ENCODE measurements around the gene IPPK.
A peak's percentile ranks its signal among the peaks of the same experiment; 100 is the strongest.

The IPPK gene

GRCh38 chr9:92658176-92658575, 11.8 kb downstream of the IPPK start:
- DNase-seq (ENCODE audit: insufficient read length, low spot score) (no peak), FAIRE-seq (no peak)

GRCh38 chr9:92657296-92658094, 12.4 kb downstream of the IPPK start:
- FAIRE-seq (no peak), DNase-seq (ENCODE audit: insufficient read length, low spot score) (no peak)

GRCh38 chr9:92656537-92656925, 13.4 kb downstream of the IPPK start:
- no peak for DNase-seq (ENCODE audit: insufficient read length, low spot score)
- FAIRE-seq = no peak

DNA sequence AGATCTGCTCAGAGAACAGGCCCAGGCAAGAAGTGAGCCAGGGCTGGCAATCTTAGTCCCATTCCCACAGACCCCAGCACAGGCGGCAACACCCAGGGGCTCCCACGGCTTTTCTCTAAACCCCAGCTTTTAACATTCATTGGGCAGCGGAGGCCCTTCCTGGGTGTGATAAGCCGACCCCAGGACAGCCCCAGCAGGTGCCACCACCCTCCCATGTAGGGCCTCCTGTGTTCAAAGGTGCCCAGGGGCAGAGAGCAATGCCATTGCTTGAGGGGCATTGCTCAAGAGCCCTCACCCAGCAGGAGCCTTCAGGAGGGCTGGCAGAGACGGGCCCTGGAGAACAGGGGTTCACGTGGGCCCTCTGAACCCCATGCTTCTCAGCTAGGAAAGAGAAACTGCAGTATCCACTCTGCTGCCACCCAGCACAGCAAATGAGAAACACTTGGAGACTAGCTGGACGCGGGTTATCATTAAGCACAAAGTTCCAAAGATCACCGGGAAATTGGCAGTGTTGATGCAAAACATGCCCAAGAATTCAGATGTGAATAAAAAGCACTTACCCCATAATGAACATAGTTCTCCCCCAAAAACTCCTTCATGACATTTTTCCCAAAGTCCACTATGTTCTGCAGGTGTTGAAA, 13.9 kb downstream of the IPPK start:
- no peak for DNase-seq (ENCODE audit: insufficient read length, low spot score)
- FAIRE-seq = no peak

GRCh38 chr9:92655366-92655765, 14.6 kb downstream of the IPPK start:
- DNase-seq (ENCODE audit: insufficient read length, low spot score) (no peak), FAIRE-seq (no peak)

DNA sequence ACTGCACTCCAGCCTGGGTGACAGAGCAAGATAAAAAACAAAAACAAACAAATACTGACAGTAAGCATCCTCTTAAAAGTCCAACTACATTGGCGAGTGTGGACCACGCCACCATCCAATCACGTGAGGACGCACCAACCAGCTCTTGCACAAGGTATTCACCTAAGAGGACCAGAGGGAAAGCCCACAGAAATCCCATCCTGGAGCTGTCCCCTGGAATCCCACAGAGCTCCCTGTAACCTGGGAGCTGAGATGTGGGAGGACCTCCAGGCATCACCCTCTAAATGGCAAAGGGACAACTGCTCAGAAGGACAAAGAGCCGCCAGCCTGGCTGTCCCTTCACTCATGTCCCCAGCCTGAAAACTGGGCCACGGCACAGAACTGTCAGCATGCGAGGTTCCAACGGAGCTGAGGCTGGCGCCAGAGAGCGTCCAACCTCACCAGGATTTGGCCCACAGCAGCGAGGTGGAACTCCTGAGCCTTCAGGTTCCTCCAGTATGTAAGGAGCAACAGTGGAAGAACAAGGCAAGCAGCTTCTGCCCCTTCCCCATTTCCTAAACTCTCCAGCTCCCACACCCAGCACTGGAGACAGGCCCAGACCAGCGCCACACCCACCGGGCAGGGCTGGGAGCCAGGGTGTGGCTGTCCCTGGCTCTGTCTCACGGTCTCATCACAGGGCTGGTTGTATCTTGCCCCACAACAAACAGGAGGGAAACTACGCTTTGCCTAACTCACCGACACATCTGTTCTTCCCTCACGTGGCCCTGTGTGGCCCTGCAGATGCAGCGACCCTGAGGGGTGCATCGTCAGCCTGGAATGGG, 15.2 kb downstream of the IPPK start:
- FAIRE-seq (peak; percentile 44), DNase-seq (ENCODE audit: insufficient read length, low spot score) (no peak)

- DNase-seq (ENCODE audit: insufficient read length, low spot score) = no peak
- FAIRE-seq = no peak
Measured at GRCh38 chr9:92652461-92652860, 17.5 kb downstream of the IPPK start.

DNA sequence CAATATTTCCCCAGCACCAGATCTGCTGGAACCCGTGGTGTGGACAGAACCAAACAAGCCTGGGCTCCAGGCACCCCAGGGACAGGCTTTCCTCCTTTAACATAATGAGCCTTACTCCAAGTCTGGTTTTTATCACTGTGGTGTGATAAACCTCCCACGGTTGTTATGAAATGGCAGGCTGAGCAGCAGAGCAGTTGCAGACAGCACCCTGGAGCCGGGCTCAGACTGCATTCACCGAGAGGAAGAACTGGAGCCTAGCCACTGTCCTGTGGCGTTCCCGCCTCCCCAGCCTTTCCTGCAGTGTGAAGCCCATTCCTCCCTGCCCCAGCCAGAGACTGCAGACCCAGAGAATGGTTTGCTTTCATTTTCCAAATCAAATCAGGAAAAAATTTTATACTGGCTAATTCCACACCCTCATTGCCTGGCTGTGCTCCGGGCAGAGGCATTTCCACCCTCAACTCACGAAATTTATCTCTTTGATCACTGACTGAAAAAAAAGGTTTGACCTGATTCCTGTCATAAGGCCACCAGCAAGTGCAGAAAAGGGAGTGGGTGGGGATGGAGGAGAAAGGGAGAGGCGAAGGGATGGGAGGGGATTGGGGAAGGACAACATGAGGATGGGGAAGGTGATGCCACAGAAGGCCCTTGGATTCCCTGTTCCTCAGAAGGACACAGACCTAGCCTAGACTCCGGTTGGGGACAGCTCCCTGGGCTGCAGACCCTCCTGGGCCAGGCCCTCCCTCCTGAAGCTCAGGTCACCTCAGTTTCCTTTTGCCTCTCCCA, 18.9 kb downstream of the IPPK start:
- FAIRE-seq = no peak
- DNase-seq (ENCODE audit: insufficient read length, low spot score) = no peak

DNA sequence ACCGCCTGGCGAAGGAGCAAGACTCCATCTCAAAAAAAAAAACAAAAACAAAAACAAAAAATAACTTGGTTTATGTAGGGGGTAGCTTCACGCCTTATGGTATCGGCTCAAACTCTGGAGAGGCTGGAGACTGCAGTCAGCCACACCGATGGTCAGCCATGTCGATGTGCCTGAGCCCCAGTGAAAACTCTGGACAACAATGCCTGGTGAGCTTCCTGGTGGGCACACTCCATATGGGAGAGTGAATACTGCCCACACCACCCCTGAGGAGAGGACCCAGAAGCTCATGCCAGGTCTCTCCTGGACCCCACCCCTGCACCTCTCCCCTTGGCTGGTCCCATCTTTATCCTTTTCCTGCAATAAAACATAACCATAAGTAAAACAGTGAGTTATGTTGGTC, 19.6 kb downstream of the IPPK start:
- DNase-seq (ENCODE audit: insufficient read length, low spot score) (no peak), FAIRE-seq (no peak)

DNA sequence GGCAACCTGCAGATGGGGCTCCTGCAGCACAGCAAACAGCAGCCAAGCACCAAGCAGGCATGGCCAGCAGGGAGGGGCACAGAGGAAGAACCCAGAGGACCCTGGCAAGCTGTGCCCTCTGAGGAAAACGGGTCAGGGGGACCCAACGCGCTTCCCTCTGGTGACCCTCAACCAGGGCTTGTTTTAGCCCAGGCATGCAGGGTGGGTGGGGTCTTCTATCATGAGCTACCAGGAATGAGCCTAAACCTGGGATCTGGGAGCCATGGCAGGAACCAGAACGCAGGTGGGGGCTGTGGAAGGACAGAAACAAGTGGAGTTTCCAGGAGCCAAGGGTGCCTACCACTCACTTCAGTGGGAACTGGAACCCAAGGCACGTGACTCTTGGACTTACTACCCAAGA, 20.9 kb downstream of the IPPK start:
- FAIRE-seq = no peak
- DNase-seq (ENCODE audit: insufficient read length, low spot score) = no peak

GRCh38 chr9:92648474-92648971, 21.4 kb downstream of the IPPK start:
- no peak for FAIRE-seq
- DNase-seq (ENCODE audit: insufficient read length, low spot score) = no peak

DNA sequence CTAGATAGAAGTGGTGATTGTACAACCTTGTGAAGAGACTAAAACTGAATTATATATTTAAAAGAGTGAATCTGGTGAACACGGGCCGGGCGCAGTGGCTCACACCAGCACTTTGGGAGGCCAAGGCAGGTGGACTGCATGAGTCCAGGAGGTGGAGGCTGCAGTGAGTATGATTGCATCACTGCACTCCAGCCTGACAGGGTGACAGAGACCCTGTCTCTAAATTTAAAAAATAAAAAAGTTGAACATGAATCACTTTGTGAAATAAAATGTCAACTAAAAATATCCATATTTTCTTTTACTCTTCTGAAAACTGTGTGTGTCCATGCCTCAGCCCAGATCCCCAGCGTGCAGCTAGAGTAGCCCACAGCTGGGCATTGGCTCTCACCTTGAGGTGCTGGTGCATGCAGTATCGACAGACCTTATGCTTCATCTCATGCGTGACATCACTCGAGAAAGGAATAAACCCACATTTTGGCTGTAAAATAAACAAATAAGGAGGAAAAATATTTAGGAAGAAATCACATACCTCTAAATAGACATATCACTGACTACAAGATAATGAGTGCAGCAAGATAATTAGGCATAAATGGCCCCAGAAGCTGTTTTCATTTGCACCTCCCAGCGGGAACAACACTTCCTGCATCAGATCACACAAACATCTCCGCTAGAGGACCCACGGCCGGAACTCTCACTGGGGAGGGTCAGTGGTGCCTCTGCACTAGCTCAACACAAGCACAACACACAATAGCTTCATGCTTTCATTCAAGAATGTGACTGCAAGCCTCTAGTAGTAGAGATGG, 22.1 kb downstream of the IPPK start:
- DNase-seq (ENCODE audit: insufficient read length, low spot score) = no peak
- FAIRE-seq = no peak

GRCh38 chr9:92645041-92645440, 24.9 kb downstream of the IPPK start:
- FAIRE-seq = no peak

GRCh38 chr9:92644278-92644677, 25.7 kb downstream of the IPPK start:
- no peak for FAIRE-seq

More at GRCh38 chr9:92645041-92645440, 24.9 kb downstream of the IPPK start:
- no peak for DNase-seq (ENCODE audit: insufficient read length, low spot score)

DNA sequence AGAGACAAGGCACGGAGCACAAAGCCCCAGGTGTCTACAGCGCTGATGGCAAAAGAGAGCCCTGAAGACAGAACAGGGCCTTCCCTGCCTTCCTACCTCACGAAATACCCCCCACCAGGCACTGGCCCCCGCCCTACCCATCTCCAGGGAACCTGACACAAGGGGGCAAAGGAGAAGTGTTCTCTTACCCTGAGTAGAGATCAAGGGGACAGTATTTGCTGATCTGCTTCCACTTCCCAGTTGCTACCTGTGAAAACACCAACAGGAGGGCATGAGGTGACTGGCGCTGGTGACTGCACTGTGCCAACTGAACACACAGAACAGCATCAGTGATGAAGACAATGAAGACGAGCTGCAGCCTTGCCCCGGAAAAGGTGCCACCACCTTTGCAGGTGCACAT, 27.4 kb downstream of the IPPK start:
- DNase-seq (ENCODE audit: insufficient read length, low spot score) (no peak), FAIRE-seq (no peak)

More at GRCh38 chr9:92644278-92644677, 25.7 kb downstream of the IPPK start:
- no peak for DNase-seq (ENCODE audit: insufficient read length, low spot score)

DNA sequence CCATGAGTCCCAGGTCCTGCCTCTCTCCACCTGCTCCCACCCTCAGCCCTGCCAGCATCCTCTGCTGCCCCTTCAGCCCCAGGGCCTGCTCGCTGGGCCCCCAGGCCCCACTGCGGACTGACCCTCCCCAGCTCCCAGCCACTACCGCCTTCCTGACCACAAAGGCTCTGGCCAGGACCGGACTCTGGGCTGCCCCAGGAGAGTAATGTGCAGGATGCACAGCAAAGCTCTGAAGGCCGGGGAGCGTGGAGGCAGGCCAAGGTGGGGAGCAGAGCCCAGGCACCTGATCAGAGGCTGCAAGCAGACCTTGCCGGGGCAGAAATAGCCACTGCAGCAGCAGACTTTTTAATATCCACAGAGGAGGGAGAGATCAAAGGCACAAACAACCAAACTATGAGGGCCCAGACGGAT, 27.9 kb downstream of the IPPK start:
- DNase-seq (ENCODE audit: insufficient read length, low spot score) (no peak), FAIRE-seq (no peak)

DNA sequence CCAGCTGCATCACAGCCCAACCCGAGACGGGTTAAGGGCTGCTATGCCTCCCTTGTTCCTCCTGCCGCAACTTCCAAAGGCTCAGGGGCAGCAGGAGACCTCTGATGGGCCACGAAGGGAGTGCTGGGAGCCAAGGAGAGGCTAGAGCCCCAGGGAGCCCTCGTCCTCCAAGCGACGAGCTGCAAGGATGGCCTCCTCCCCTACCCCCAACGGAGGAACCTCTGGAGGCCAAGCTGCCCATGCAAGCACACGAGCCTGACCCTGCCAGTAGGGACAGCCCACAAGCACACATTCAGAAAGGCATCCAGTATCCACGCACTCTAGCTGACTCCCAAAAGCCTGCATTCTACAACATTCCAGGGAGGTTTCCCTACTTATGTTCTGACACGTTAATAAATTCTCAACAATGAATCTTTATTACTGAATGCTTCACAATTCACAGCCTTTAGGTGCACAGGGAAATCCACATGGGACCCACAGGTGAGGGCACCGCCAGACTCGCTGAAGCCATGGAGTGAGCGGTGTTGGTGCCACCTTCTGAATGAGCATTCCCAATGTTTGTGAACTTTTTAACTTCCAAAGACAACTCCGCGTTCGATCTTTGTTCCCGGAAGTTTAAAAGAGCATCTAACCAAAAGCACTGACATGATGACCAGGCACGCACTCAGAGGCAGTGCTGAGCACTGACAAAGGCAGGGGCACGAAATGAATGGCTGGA, 28.7 kb downstream of the IPPK start:
- no peak for DNase-seq (ENCODE audit: insufficient read length, low spot score)
- FAIRE-seq = no peak

- no peak for DNase-seq (ENCODE audit: insufficient read length, low spot score)
- no peak for FAIRE-seq
Measured at GRCh38 chr9:92640398-92641091, 29.4 kb downstream of the IPPK start.

Measured in GM19239 (cell line).